SK-N-SH treated with all-trans-retinoic acid at 6 μM for 48 hours (cell line): ENCODE results near the gene GSKIP.

Experiments used
- CSDC2 ChIP-seq: fragments of 250-450 bp; sonication (Bioruptor Pico); IDR thresholded peaks from 2 replicates; pipeline ENCODE4 v1.5.0; 2020; ENCODE audit warnings: mild to moderate bottlenecking, moderate library complexity
- PPARA ChIP-seq: fragments of 250-450 bp; sonication (Bioruptor Pico); IDR thresholded peaks from 2 replicates; pipeline ENCODE4 v1.5.0; 2020; ENCODE audit warnings: mild to moderate bottlenecking, borderline replicate concordance
- RARB ChIP-seq: fragments of 250-450 bp; sonication (Bioruptor Pico); IDR thresholded peaks from 2 replicates; pipeline ENCODE4 v1.8.0; 2021; ENCODE audit warnings: mild to moderate bottlenecking, moderate library complexity
- ZC3H10 ChIP-seq: fragments of 250-450 bp; sonication (Bioruptor Pico); IDR thresholded peaks from 2 replicates; pipeline ENCODE4 v1.5.1; 2021; ENCODE audit warnings: mild to moderate bottlenecking, moderate library complexity
- ZNF70 ChIP-seq: fragments of 450-650 bp; formaldehyde crosslinking; IDR thresholded peaks from 2 replicates; pipeline ENCODE4 v1.5.0; 2020; ENCODE audit warnings: mild to moderate bottlenecking, moderate library complexity

- TF ChIP-seq PPARA (CRISPR knock-in tag) (no peak), ZC3H10 (no peak), ZNF70 (no peak), CSDC2 (CRISPR knock-in tag) (no peak), RARB (CRISPR knock-in tag) (no peak)
Observed at GRCh38 chr14:96403409-96403808, 40.1 kb downstream of the GSKIP start.
